LNCAP (cell line): Measurements from ENCODE around the gene RNF34.

Source experiments
- CTCF ChIP-seq: fragments of 450-650 bp; IDR thresholded peaks from 2 replicates; pipeline ENCODE4 v1.5.1; 2017; ENCODE audit warnings: mild to moderate bottlenecking

Gene RNF34

GRCh38 chr12:121364683-121365121 lies 35.2 kb upstream of the RNF34 start:
- no peak for TF ChIP-seq CTCF

DNA sequence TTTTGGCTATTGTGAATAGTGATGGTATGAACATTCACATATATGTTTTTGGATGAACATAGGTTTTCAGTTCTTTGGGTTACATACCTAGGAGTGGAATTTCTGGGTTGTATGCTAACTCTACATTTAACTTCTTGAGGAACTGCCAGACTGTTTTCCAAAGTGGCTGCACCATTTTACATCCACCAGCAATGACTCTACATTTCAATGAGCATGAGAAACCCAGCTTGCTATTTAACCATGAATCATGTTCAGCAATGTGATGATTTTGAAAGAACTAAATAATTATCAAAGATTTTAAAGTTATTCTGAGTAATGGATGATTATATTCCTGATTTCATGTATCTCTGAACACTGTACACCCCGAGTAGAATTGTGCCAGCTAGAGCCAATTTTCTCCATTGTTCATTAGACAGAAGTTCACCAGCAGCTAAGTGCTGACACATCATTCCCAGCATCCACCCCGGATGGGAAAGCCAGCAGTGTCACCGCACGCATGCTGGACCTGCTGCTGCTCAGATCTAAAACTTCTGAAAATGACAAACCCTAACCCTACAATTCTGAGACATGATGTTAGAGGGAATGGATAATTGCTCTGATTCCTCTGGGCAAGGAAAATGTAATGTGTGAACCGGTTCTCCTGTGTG lies 34.4 kb upstream of the RNF34 start:
- TF ChIP-seq CTCF = no peak

- no peak for TF ChIP-seq CTCF
Measured at GRCh38 chr12:121366063-121366459, 33.9 kb upstream of the RNF34 start.

GRCh38 chr12:121371404-121371803 lies 28.5 kb upstream of the RNF34 start:
- no peak for TF ChIP-seq CTCF

- no peak for TF ChIP-seq CTCF
Measured at GRCh38 chr12:121373755-121374154, 26.2 kb upstream of the RNF34 start.

GRCh38 chr12:121376754-121377697 lies 22.9 kb upstream of the RNF34 start:
- TF ChIP-seq CTCF = no peak

- no peak for TF ChIP-seq CTCF
Measured at GRCh38 chr12:121378736-121379135, 21.2 kb upstream of the RNF34 start.
